Activated naive CD4-positive, alpha-beta T cell treated with anti-CD3 and anti-CD28 coated beads for 36 hours (primary cell): ENCODE measurements around the gene CHCHD1. TPM values are rescaled to one million over a fixed set of nuclear protein-coding genes. Genes with fewer than 3 reads are reported as not detected.

ENCODE experiments used
- CTCF ChIA-PET: fragments of 350-600 bp; sonication (Branson Sonifier 250); formaldehyde crosslinking; loops from one replicate; lab custom pipeline; 2021; ENCODE audit warnings: antibody characterized with exemption; lab: Charles Lee
- DNase-seq: peaks from one replicate; pipeline ENCODE4 v3.0.0-alpha.2; 2020
- H3K27ac Mint-ChIP-seq: one replicate; pipeline ENCODE4 v1.8.0; 2021; ENCODE audit warnings: mild to moderate bottlenecking, mixed read lengths
- H3K27me3 Mint-ChIP-seq: one replicate; pipeline ENCODE4 v1.8.0; 2021; ENCODE audit warnings: low read depth, mixed read lengths
- H3K36me3 Mint-ChIP-seq: one replicate; pipeline ENCODE4 v1.8.0; 2021; ENCODE audit warnings: low read depth, mixed read lengths
- H3K4me1 Mint-ChIP-seq: one replicate; pipeline ENCODE4 v1.8.0; 2021; ENCODE audit warnings: low read depth, mixed read lengths
- H3K4me3 Mint-ChIP-seq: one replicate; pipeline ENCODE4 v1.8.0; 2021; ENCODE audit warnings: mild to moderate bottlenecking, moderate library complexity, mixed read lengths
- H3K9me3 Mint-ChIP-seq: one replicate; pipeline ENCODE4 v1.8.0; 2021; ENCODE audit warnings: mixed read lengths
- intact Hi-C: fragments of 100-400 bp; cut with micrococcal nuclease; formaldehyde crosslinking; loops from one replicate; pipeline ENCODE4 v1.15.1; 2023
- total RNA-seq, 2 experiments: library from RNA; stranded (reverse); gene quantifications; one replicate each; pipeline ENCODE4 v1.2.3, GENCODE V29; 2021

CHCHD1 gene
- total RNA-seq, 2 experiments from 2014 or later: 27.4 to 28.8 TPM

- Mint-ChIP-seq H3K4me3 (no peak overlapping the region), H3K4me1 (peaks cover 57% of the 10 kb centered on the region)
- CTCF ChIA-PET: interaction anchor here (0.7 to 0.8 kb wide), 2 partner anchors 22 to 193 kb away, joined by 3 to 7 read pairs; no protein-coding TSS in a partner anchor
Observed at GRCh38 chr10:73746721-73747120, 35.1 kb upstream of the CHCHD1 start.

GRCh38 chr10:73750819-73751218 lies 31.0 kb upstream of the CHCHD1 start:
- Mint-ChIP-seq H3K4me3 (no peak overlapping the region), H3K27me3 (no peaks in the 10 kb centered on the region), H3K9me3 (no peaks in the 10 kb centered on the region), H3K36me3 (peaks cover 31% of the 10 kb centered on the region), H3K27ac (no peak overlapping the region), H3K4me1 (peaks cover 39% of the 10 kb centered on the region)
- intact Hi-C loops: no loop called here
- CTCF ChIA-PET: no interaction called here
- no peak for DNase-seq

More at GRCh38 chr10:73746721-73747120, 35.1 kb upstream of the CHCHD1 start:
- H3K36me3 Mint-ChIP-seq: peaks cover 22% of the 10 kb centered on the region
- no peak overlapping the region for H3K27ac Mint-ChIP-seq
- H3K9me3 Mint-ChIP-seq: no peaks in the 10 kb centered on the region
- no peaks in the 10 kb centered on the region for H3K27me3 Mint-ChIP-seq
- intact Hi-C loops: no loop called here
- DNase-seq: no peak

- no peaks in the 10 kb centered on the region for H3K9me3 Mint-ChIP-seq
- intact Hi-C loops: no loop called here
- DNase-seq: no peak
- H3K4me1 Mint-ChIP-seq: peaks cover 43% of the 10 kb centered on the region
- peak overlapping the region; percentile 1 for H3K27ac Mint-ChIP-seq
- H3K27me3 Mint-ChIP-seq: no peaks in the 10 kb centered on the region
- H3K36me3 Mint-ChIP-seq: peaks cover 31% of the 10 kb centered on the region
- CTCF ChIA-PET: interaction anchor here (0.7 kb wide), 1 partner anchor 174 kb away, joined by 3 read pairs; no protein-coding TSS in a partner anchor
- no peak overlapping the region for H3K4me3 Mint-ChIP-seq
Observed at GRCh38 chr10:73756183-73756582, 25.7 kb upstream of the CHCHD1 start.

GRCh38 chr10:73758704-73759511 lies 22.9 kb upstream of the CHCHD1 start:
- H3K36me3 Mint-ChIP-seq: peaks cover 34% of the 10 kb centered on the region
- intact Hi-C loops: loop anchor here (1.0 kb wide), 2 partner anchors 13 to 15 kb away; partner anchors contain the start of gene SEC24C
- peak overlapping the region; percentile 82 for H3K27ac Mint-ChIP-seq
- H3K4me3 Mint-ChIP-seq: no peak overlapping the region
- H3K9me3 Mint-ChIP-seq: no peaks in the 10 kb centered on the region
- CTCF ChIA-PET: interaction anchor here (1.7 to 2.3 kb wide), 4 partner anchors 10 to 28 kb away, joined by 3 to 10 read pairs (median 6); partner anchors contain the start of gene CHCHD1
- H3K27me3 Mint-ChIP-seq: no peaks in the 10 kb centered on the region
- H3K4me1 Mint-ChIP-seq: peaks cover 59% of the 10 kb centered on the region
- DNase-seq: no peak

- CTCF ChIA-PET: interaction anchor here (1.2 to 2.3 kb wide), 5 partner anchors 9 to 29 kb away, joined by 3 to 10 read pairs (median 5); partner anchors contain the start of gene CHCHD1
- intact Hi-C loops: loop anchor here (1.0 kb wide), 2 partner anchors 13 to 15 kb away; partner anchors contain the start of gene SEC24C
- Mint-ChIP-seq H3K4me1 (peaks cover 57% of the 10 kb centered on the region), H3K27me3 (no peaks in the 10 kb centered on the region), H3K4me3 (no peak overlapping the region), H3K27ac (peak overlapping the region; percentile 82), H3K9me3 (no peaks in the 10 kb centered on the region), H3K36me3 (peaks cover 37% of the 10 kb centered on the region)
- DNase-seq: peak; percentile 73
Observed at GRCh38 chr10:73759512-73760115, 22.2 kb upstream of the CHCHD1 start.

- Mint-ChIP-seq H3K36me3 (peaks cover 50% of the 10 kb centered on the region), H3K27me3 (no peaks in the 10 kb centered on the region), H3K4me3 (no peak overlapping the region), H3K4me1 (peaks cover 50% of the 10 kb centered on the region), H3K9me3 (no peaks in the 10 kb centered on the region), H3K27ac (peak overlapping the region; percentile 86)
- intact Hi-C loops: no loop called here
- CTCF ChIA-PET: interaction anchor here (1.8 kb wide), 1 partner anchor 9 kb away, joined by 4 read pairs; no protein-coding TSS in a partner anchor
- no peak for DNase-seq
Observed at GRCh38 chr10:73761781-73762180, 20.1 kb upstream of the CHCHD1 start.

GRCh38 chr10:73762915-73763314 lies 18.9 kb upstream of the CHCHD1 start:
- H3K4me1 Mint-ChIP-seq: peaks cover 49% of the 10 kb centered on the region
- no peaks in the 10 kb centered on the region for H3K27me3 Mint-ChIP-seq
- CTCF ChIA-PET: interaction anchor here (0.7 to 1.3 kb wide), 2 partner anchors 9 to 19 kb away, joined by 3 to 4 read pairs; partner anchors contain the start of gene CHCHD1
- peak overlapping the region; percentile 86 for H3K27ac Mint-ChIP-seq
- no peaks in the 10 kb centered on the region for H3K9me3 Mint-ChIP-seq
- intact Hi-C loops: loop anchor here (1.0 kb wide), 2 partner anchors 9 to 33 kb away; a partner anchor contains a TSS
- peaks cover 50% of the 10 kb centered on the region for H3K36me3 Mint-ChIP-seq
- H3K4me3 Mint-ChIP-seq: no peak overlapping the region
- DNase-seq: peak; percentile 38

GRCh38 chr10:73763343-73763742 lies 18.5 kb upstream of the CHCHD1 start:
- peaks cover 46% of the 10 kb centered on the region for H3K4me1 Mint-ChIP-seq
- no peak overlapping the region for H3K4me3 Mint-ChIP-seq

GRCh38 chr10:73765066-73765465 lies 16.8 kb upstream of the CHCHD1 start:
- DNase-seq: no peak
- Mint-ChIP-seq H3K27me3 (no peaks in the 10 kb centered on the region), H3K36me3 (peaks cover 55% of the 10 kb centered on the region), H3K9me3 (no peaks in the 10 kb centered on the region), H3K4me1 (peaks cover 39% of the 10 kb centered on the region), H3K27ac (peak overlapping the region; percentile 59), H3K4me3 (no peak overlapping the region)
- intact Hi-C loops: no loop called here
- CTCF ChIA-PET: no interaction called here

More at GRCh38 chr10:73763343-73763742, 18.5 kb upstream of the CHCHD1 start:
- intact Hi-C loops: loop anchor here (1.0 kb wide), 2 partner anchors 9 to 33 kb away; a partner anchor contains a TSS
- H3K27ac Mint-ChIP-seq: peak overlapping the region; percentile 86
- DNase-seq: peak; percentile 66
- no peaks in the 10 kb centered on the region for H3K27me3 Mint-ChIP-seq
- CTCF ChIA-PET: interaction anchor here (1.3 kb wide), 1 partner anchor 18 kb away, joined by 4 read pairs; the partner anchor contains the start of gene CHCHD1
- peaks cover 50% of the 10 kb centered on the region for H3K36me3 Mint-ChIP-seq
- no peaks in the 10 kb centered on the region for H3K9me3 Mint-ChIP-seq

GRCh38 chr10:73768881-73769280 lies 13.0 kb upstream of the CHCHD1 start:
- peaks cover 49% of the 10 kb centered on the region for H3K36me3 Mint-ChIP-seq
- H3K27ac Mint-ChIP-seq: peak overlapping the region; percentile 37
- CTCF ChIA-PET: interaction anchor here (1.0 to 3.0 kb wide), 8 partner anchors 9 to 45 kb away, joined by 3 to 17 read pairs (median 4); partner anchors contain the start of gene CHCHD1
- peak; percentile 82 for DNase-seq
- no peaks in the 10 kb centered on the region for H3K9me3 Mint-ChIP-seq
- no peak overlapping the region for H3K4me3 Mint-ChIP-seq
- no peaks in the 10 kb centered on the region for H3K27me3 Mint-ChIP-seq
- peaks cover 21% of the 10 kb centered on the region for H3K4me1 Mint-ChIP-seq
- intact Hi-C loops: loop anchor here (1.0 kb wide), 1 partner anchor 110 kb away; no protein-coding TSS in a partner anchor

GRCh38 chr10:73769396-73769795 lies 12.5 kb upstream of the CHCHD1 start:
- H3K4me1 Mint-ChIP-seq: peaks cover 24% of the 10 kb centered on the region
- H3K27me3 Mint-ChIP-seq: no peaks in the 10 kb centered on the region
- DNase-seq: no peak
- no peaks in the 10 kb centered on the region for H3K9me3 Mint-ChIP-seq
- H3K27ac Mint-ChIP-seq: peak overlapping the region; percentile 37
- intact Hi-C loops: loop anchor here (1.0 kb wide), 1 partner anchor 110 kb away; no protein-coding TSS in a partner anchor
- H3K4me3 Mint-ChIP-seq: no peak overlapping the region
- CTCF ChIA-PET: interaction anchor here (0.8 to 3.0 kb wide), 6 partner anchors 9 to 110 kb away, joined by 3 to 17 read pairs (median 5); partner anchors contain the start of gene CHCHD1
- peaks cover 50% of the 10 kb centered on the region for H3K36me3 Mint-ChIP-seq
